HepG2 (cell line): ENCODE measurements around the gene TGM2. TPM values are rescaled to one million over a fixed set of nuclear protein-coding genes. Genes with fewer than 3 reads are reported as not detected.

Source experiments
- ARHGAP35 ChIP-seq: sonication (generic); formaldehyde crosslinking; IDR thresholded peaks from 2 replicates; pipeline ENCODE4 v1.9.0; 2022; ENCODE audit warnings: mild to moderate bottlenecking, inconsistent platforms, moderate library complexity, missing genetic modification reagents, borderline replicate concordance
- ATF5 ChIP-seq: sonication (generic); formaldehyde crosslinking; IDR thresholded peaks from 2 replicates; pipeline ENCODE4 v1.4.0; 2020; ENCODE audit warnings: mild to moderate bottlenecking, low read depth, missing genetic modification reagents
- CBX2 ChIP-seq, 2 experiments: fragments of 200-600 bp in 1 of 2; sonication (generic); formaldehyde crosslinking in 1 of 2; IDR thresholded peaks; 2 replicates each; pipeline versions ENCODE4 v1.7.0 to v1.8.1; 2018 to 2022; ENCODE audit warnings: low read depth in 2 of 2, low read length in 1 of 2, mild to moderate bottlenecking in 1 of 2, missing genetic modification reagents in 1 of 2
- CREM ChIP-seq, 2 experiments: sonication (generic) in 1 of 2; formaldehyde crosslinking in 1 of 2; IDR thresholded peaks; 2 replicates each; pipeline versions ENCODE4 v1.4.0 to v1.6.1; 2016 to 2020; ENCODE audit warnings: antibody characterized with exemption in 1 of 2, mild to moderate bottlenecking in 1 of 2, missing genetic modification reagents in 1 of 2
- GZF1 ChIP-seq: sonication (generic); formaldehyde crosslinking; IDR thresholded peaks from 2 replicates; pipeline ENCODE4 v1.5.1; 2020; ENCODE audit warnings: mild to moderate bottlenecking, missing genetic modification reagents
- HDAC6 ChIP-seq: fragments of 200-600 bp; sonication (generic); IDR thresholded peaks from 2 replicates; pipeline ENCODE4 v1.7.0; 2017; ENCODE audit warnings: mild to moderate bottlenecking, antibody characterized with exemption, low read length, low read depth
- HMGXB3 ChIP-seq: sonication (generic); formaldehyde crosslinking; IDR thresholded peaks from 2 replicates; pipeline ENCODE4 v1.4.0; 2020; ENCODE audit warnings: missing genetic modification reagents, borderline replicate concordance
- HOXD1 ChIP-seq: sonication (generic); formaldehyde crosslinking; IDR thresholded peaks from 2 replicates; pipeline ENCODE4 v1.5.0; 2020; ENCODE audit warnings: missing genetic modification reagents
- KLF16 ChIP-seq, 2 experiments: sonication (generic) in 1 of 2; formaldehyde crosslinking in 1 of 2; IDR thresholded peaks; 2 replicates each; pipeline versions ENCODE4 v1.6.1 to v1.8.0; 2016 to 2023; ENCODE audit warnings: missing genetic modification reagents in 2 of 2, missing compliant biosample characterization in 1 of 2
- MEIS1 ChIP-seq: sonication (generic); formaldehyde crosslinking; IDR thresholded peaks from 2 replicates; pipeline ENCODE4 v1.9.0; 2021; ENCODE audit warnings: mild to moderate bottlenecking, missing genetic modification reagents, moderate library complexity, borderline replicate concordance
- NCOA5 ChIP-seq: sonication (generic); formaldehyde crosslinking; IDR thresholded peaks from 2 replicates; pipeline ENCODE4 v1.4.0; 2020; ENCODE audit warnings: missing genetic modification reagents
- SALL2 ChIP-seq: sonication (generic); formaldehyde crosslinking; IDR thresholded peaks from 2 replicates; pipeline ENCODE4 v1.8.1; 2023; ENCODE audit warnings: mild to moderate bottlenecking, missing genetic modification reagents, inconsistent platforms
- SMARCC2 ChIP-seq: fragments of 450-650 bp; IDR thresholded peaks from 2 replicates; pipeline ENCODE4 v1.6.1; 2017; ENCODE audit warnings: antibody characterized with exemption, mild to moderate bottlenecking
- SNAI1 ChIP-seq: sonication (generic); formaldehyde crosslinking; IDR thresholded peaks from 2 replicates; pipeline ENCODE4 v1.5.0; 2020; ENCODE audit warnings: mild to moderate bottlenecking, missing genetic modification reagents, borderline replicate concordance
- SP5 ChIP-seq: IDR thresholded peaks from 2 replicates; pipeline ENCODE4 v1.6.1; 2016; ENCODE audit warnings: low read depth, borderline replicate concordance
- TRIM22 ChIP-seq: fragments of 450-650 bp; IDR thresholded peaks from 2 replicates; pipeline ENCODE4 v1.6.1; 2017
- ZKSCAN8 ChIP-seq: IDR thresholded peaks from 2 replicates; pipeline ENCODE4 v1.6.1; 2016; ENCODE audit warnings: borderline replicate concordance, missing genetic modification reagents, missing compliant biosample characterization
- ZNF317 ChIP-seq: sonication (generic); formaldehyde crosslinking; IDR thresholded peaks from 2 replicates; pipeline ENCODE4 v1.5.0; 2020; ENCODE audit warnings: mild to moderate bottlenecking, missing genetic modification reagents
- ZNF343 ChIP-seq: sonication (generic); formaldehyde crosslinking; IDR thresholded peaks from 2 replicates; pipeline ENCODE4 v1.4.0; 2020; ENCODE audit warnings: mild to moderate bottlenecking, missing genetic modification reagents
- ZNF569 ChIP-seq: sonication (generic); formaldehyde crosslinking; IDR thresholded peaks from 2 replicates; pipeline ENCODE4 v1.5.0; 2020; ENCODE audit warnings: mild to moderate bottlenecking, missing genetic modification reagents, moderate library complexity, borderline replicate concordance
- ZNF7 ChIP-seq: IDR thresholded peaks from 2 replicates; pipeline ENCODE4 v1.6.1; 2016; ENCODE audit warnings: missing biosample characterization, missing genetic modification reagents
- ZUFSP ChIP-seq: sonication (generic); formaldehyde crosslinking; IDR thresholded peaks from 2 replicates; pipeline ENCODE4 v1.9.0; 2021; ENCODE audit warnings: missing genetic modification reagents, mild to moderate bottlenecking, borderline replicate concordance
- polyA plus RNA-seq, 8 experiments: library from polyadenylated mRNA; depleted of rRNA in 3 of 8; stranded (reverse) in 7 of 8; unstranded in 1 of 8; fragments of >200 nt; fragmentation: Illumina TruSeq in 4 of 8; extraction: Trizol in 4 of 8; gene quantifications; 2 replicates each; pipeline versions ENCODE4 v1.2.1 to v1.2.3, GENCODE V29; 2011 to 2016; ENCODE audit warnings: low read depth in 4 of 8, missing spikeins in 1 of 8, mixed read lengths in 1 of 8; ENCODE audit not compliant: insufficient read depth in 1 of 8
- total RNA-seq, 5 experiments: library from RNA; depleted of rRNA; stranded (reverse); fragments of >200 nt; fragmentation: Illumina TruSeq; extraction: Trizol; gene quantifications; 2 replicates each; pipeline ENCODE4 v1.2.3, GENCODE V29; 2016; ENCODE audit warnings: low read depth in 1 of 5

Gene TGM2
- total and polyA plus RNA-seq, 2 of the 13 experiments (the other 11 are each of a cell fraction or from before 2014, with no cell fraction given) = 4.2 to 46.4 TPM

GRCh38 chr20:38093641-38094077 is 71.4 kb downstream of the TGM2 start (continued):
- no peak; the same call in 1 of the 2 replicates for TF ChIP-seq HOXD1 (CRISPR knock-in tag)
- no peak for TF ChIP-seq SMARCC2
- 0 out of 2 replicates have a peak, but pooled peaks have one; percentile 44 for TF ChIP-seq ZKSCAN8
- no peak for TF ChIP-seq ZUFSP (CRISPR knock-in tag)
- no peak for TF ChIP-seq ATF5
- no peak for TF ChIP-seq ZNF343
- peak; percentile 65; the same call in 1 of the 2 replicates for TF ChIP-seq CREM (IDR thresholded peaks at IDR 0.05)
- no peak for TF ChIP-seq CREM (CRISPR knock-in tag; IDR thresholded peaks at IDR 0.05)
- TF ChIP-seq ZNF317 (CRISPR knock-in tag) = peak; percentile 71; the same call in 1 of the 2 replicates
- no peak for TF ChIP-seq TRIM22
- TF ChIP-seq ARHGAP35 (CRISPR knock-in tag) = no peak
- no peak for TF ChIP-seq HDAC6
- TF ChIP-seq NCOA5 (CRISPR knock-in tag) = no peak
- TF ChIP-seq HMGXB3 (CRISPR knock-in tag) = no peak
- TF ChIP-seq SP5 = 0 out of 2 replicates have a peak, but pooled peaks have one; percentile 7
- TF ChIP-seq KLF16 (CRISPR knock-in tag; IDR thresholded peaks at IDR 0.05) = no peak
- no peak for TF ChIP-seq SALL2 (CRISPR knock-in tag)
- no peak for TF ChIP-seq GZF1
- no peak for TF ChIP-seq SNAI1 (CRISPR knock-in tag)
- TF ChIP-seq MEIS1 = no peak
- no peak for TF ChIP-seq CBX2 (IDR thresholded peaks at IDR 0.05; ENCODE audit: low read depth, low read length)
- no peak for TF ChIP-seq CBX2 (CRISPR knock-in tag; IDR thresholded peaks at IDR 0.05; ENCODE audit: low read depth)
- no peak for TF ChIP-seq ZNF7 (CRISPR knock-in tag)
- no peak for TF ChIP-seq ZNF569
